H9 (cell line): ENCODE measurements around the gene ENO1. TPM values are rescaled to one million over a fixed set of nuclear protein-coding genes. Genes with fewer than 3 reads are reported as not detected.

Source experiments
- DNase-seq: peaks from one replicate; pipeline ENCODE4 v3.0.0-alpha.2; 2017
- H2AFZ ChIP-seq: one replicate; pipeline ENCODE4 v1.6.1; 2013; ENCODE audit warnings: mild to moderate bottlenecking, low read length, control low read depth, moderate library complexity
- H2AK5ac ChIP-seq: 2 replicates; pipeline ENCODE4 v1.6.1; 2013; ENCODE audit warnings: low read length, control low read depth, mixed read lengths; ENCODE audit not compliant: insufficient read length
- H2BK120ac ChIP-seq: one replicate; pipeline ENCODE4 v1.6.1; 2013; ENCODE audit warnings: low read depth, mild to moderate bottlenecking, low read length, control low read depth, inconsistent platforms; ENCODE audit not compliant: poor library complexity, severe bottlenecking
- H2BK12ac ChIP-seq: 2 replicates; pipeline ENCODE4 v1.6.1; 2013; ENCODE audit warnings: low read length, control low read depth, mixed read lengths, low read depth; ENCODE audit not compliant: insufficient read length
- H2BK15ac ChIP-seq: 2 replicates; pipeline ENCODE4 v1.6.1; 2013; ENCODE audit warnings: low read depth, low read length, control low read depth
- H2BK20ac ChIP-seq: one replicate; pipeline ENCODE4 v1.6.1; 2013; ENCODE audit warnings: low read depth, mild to moderate bottlenecking, low read length, control low read depth, inconsistent platforms; ENCODE audit not compliant: poor library complexity, severe bottlenecking
- H2BK5ac ChIP-seq: 2 replicates; pipeline ENCODE4 v1.6.1; 2013; ENCODE audit warnings: low read length, control low read depth, mixed read lengths; ENCODE audit not compliant: insufficient read length
- H3K14ac ChIP-seq: 2 replicates; pipeline ENCODE4 v1.6.1; 2013; ENCODE audit warnings: low read length, control low read depth; ENCODE audit not compliant: insufficient read depth
- H3K18ac ChIP-seq: 2 replicates; pipeline ENCODE4 v1.6.1; 2013; ENCODE audit warnings: low read depth, mild to moderate bottlenecking, mixed read lengths, low read length, control low read depth; ENCODE audit not compliant: insufficient read length
- H3K23ac ChIP-seq: 2 replicates; pipeline ENCODE4 v1.6.1; 2013; ENCODE audit warnings: low read length, control low read depth, mixed read lengths, low read depth; ENCODE audit not compliant: insufficient read length
- H3K23me2 ChIP-seq: 2 replicates; pipeline ENCODE4 v1.6.1; 2013; ENCODE audit warnings: low read depth, mild to moderate bottlenecking, mixed read lengths, low read length, control low read depth; ENCODE audit not compliant: insufficient read length, poor library complexity, severe bottlenecking
- H3K27ac ChIP-seq: 2 replicates; pipeline ENCODE4 v1.5.1; 2013; ENCODE audit warnings: low read length, control low read depth, mixed read lengths, low read depth; ENCODE audit not compliant: insufficient read length
- H3K27me3 ChIP-seq: 2 replicates; pipeline ENCODE4 v1.6.1; 2013; ENCODE audit warnings: low read length, control low read depth, inconsistent platforms; ENCODE audit not compliant: insufficient read depth
- H3K4ac ChIP-seq: 2 replicates; pipeline ENCODE4 v1.6.1; 2013; ENCODE audit warnings: low read depth, mild to moderate bottlenecking, control low read depth, inconsistent platforms, low read length, moderate library complexity
- H3K4me1 ChIP-seq: 2 replicates; pipeline ENCODE4 v1.6.1; 2013; ENCODE audit warnings: low read length, control low read depth, inconsistent platforms; ENCODE audit not compliant: insufficient read depth
- H3K4me2 ChIP-seq: 2 replicates; pipeline ENCODE4 v1.6.1; 2013; ENCODE audit warnings: low read length, control low read depth, mixed read lengths; ENCODE audit not compliant: insufficient read length, insufficient read depth
- H3K56ac ChIP-seq: 2 replicates; pipeline ENCODE4 v1.6.1; 2013; ENCODE audit warnings: low read depth, mild to moderate bottlenecking, mixed read lengths, low read length, control low read depth; ENCODE audit not compliant: insufficient read length
- H3K79me1 ChIP-seq: 2 replicates; pipeline ENCODE4 v1.6.1; 2013; ENCODE audit warnings: low read depth, mild to moderate bottlenecking, moderate library complexity, low read length, control low read depth, inconsistent platforms; ENCODE audit not compliant: insufficient read depth, poor library complexity, severe bottlenecking
- H3K79me2 ChIP-seq: 2 replicates; pipeline ENCODE4 v1.6.1; 2013; ENCODE audit warnings: low read length, control low read depth, inconsistent platforms; ENCODE audit not compliant: insufficient read depth
- H3K9ac ChIP-seq: 2 replicates; pipeline ENCODE4 v1.6.1; 2013; ENCODE audit warnings: low read length, control low read depth, mixed read lengths; ENCODE audit not compliant: insufficient read length; ENCODE audit errors: extremely low read depth
- H3K9me3 ChIP-seq: one replicate; pipeline ENCODE4 v1.6.1; 2013; ENCODE audit warnings: low read depth, low read length, inconsistent platforms; ENCODE audit not compliant: control insufficient read depth
- H3T11ph ChIP-seq: one replicate; pipeline ENCODE4 v1.6.1; 2013; ENCODE audit warnings: mild to moderate bottlenecking, low read length, control low read depth, inconsistent platforms
- H4K20me1 ChIP-seq: one replicate; pipeline ENCODE4 v1.6.1; 2013; ENCODE audit not compliant: control insufficient read depth, insufficient read length, insufficient read depth
- H4K5ac ChIP-seq: 2 replicates; pipeline ENCODE4 v1.6.1; 2013; ENCODE audit warnings: low read depth, mild to moderate bottlenecking, mixed read lengths, low read length, control low read depth; ENCODE audit not compliant: insufficient read length
- H4K8ac ChIP-seq: replicated peaks from 2 replicates; pipeline ENCODE4 v1.6.1; 2013; ENCODE audit warnings: low read length, control low read depth, mixed read lengths, low read depth; ENCODE audit not compliant: insufficient read length
- H4K91ac ChIP-seq: 2 replicates; pipeline ENCODE4 v1.6.1; 2013; ENCODE audit warnings: low read depth, mild to moderate bottlenecking, moderate library complexity, mixed read lengths, low read length, control low read depth; ENCODE audit not compliant: insufficient read length
- H3K27ac Mint-ChIP-seq, 3 experiments: 2 replicates in 2 of 3; 3 replicates in 1 of 3; pipeline ENCODE4 v1.8.0; 2020 to 2021; ENCODE audit warnings: mixed read lengths in 3 of 3, mild to moderate bottlenecking in 1 of 3, moderate library complexity in 1 of 3
- H3K27me3 Mint-ChIP-seq: 2 replicates; pipeline ENCODE4 v1.8.0; 2021; ENCODE audit warnings: low read depth, mild to moderate bottlenecking, moderate library complexity, mixed read lengths
- H3K36me3 Mint-ChIP-seq, 3 experiments: 2 replicates in 2 of 3; 3 replicates in 1 of 3; pipeline ENCODE4 v1.8.0; 2020 to 2021; ENCODE audit warnings: low read depth in 3 of 3, mixed read lengths in 3 of 3; ENCODE audit not compliant: insufficient read depth in 1 of 3
- H3K4me1 Mint-ChIP-seq, 2 experiments: 2 replicates each; pipeline ENCODE4 v1.8.0; 2020; ENCODE audit warnings: mixed read lengths in 2 of 2
- H3K4me3 Mint-ChIP-seq, 2 experiments: 2 replicates in 1 of 2; 3 replicates in 1 of 2; pipeline ENCODE4 v1.8.0; 2020 to 2021; ENCODE audit warnings: mild to moderate bottlenecking in 2 of 2, mixed read lengths in 2 of 2, moderate library complexity in 1 of 2
- H3K9me3 Mint-ChIP-seq, 2 experiments: 2 replicates in 1 of 2; 3 replicates in 1 of 2; pipeline ENCODE4 v1.8.0; 2020; ENCODE audit warnings: mild to moderate bottlenecking in 2 of 2, mixed read lengths in 2 of 2, moderate library complexity in 1 of 2
- CTCF ChIP-seq: fragments of 200-600 bp; sonication (generic); conservative IDR thresholded peaks from 3 replicates; pipeline ENCODE4 v1.8.0; 2021; ENCODE audit warnings: antibody characterized with exemption, mild to moderate bottlenecking
- WGBS: extraction: QIAGEN DNeasy Blood & Tissue Kit; methylation state at CpG from one replicate; pipeline ENCODE4 v1.1.7; 2013; ENCODE audit warnings: missing lambda C conversion rate, low lambda C conversion rate, mixed read lengths; ENCODE audit not compliant: insufficient read length; ENCODE audit errors: extremely low coverage; 5-methylcytosine and 5-hydroxymethylcytosine counted together
- total RNA-seq: library from RNA; stranded (reverse); gene quantifications from 2 replicates; pipeline ENCODE4 v1.2.1, GENCODE V29; 2021

Gene ENO1
- total RNA-seq, 1 experiment from 2014 or later, result 1,781 TPM

GRCh38 chr1:8876087-8876486 is 2.4 kb downstream of the ENO1 start:
- Histone ChIP-seq H2AFZ (no peak overlapping the region), H3K79me1 (peaks cover 11% of the 10 kb centered on the region), H2BK20ac (no peak overlapping the region), H3K27me3 (no peaks in the 10 kb centered on the region), H3K4ac (no peak overlapping the region), H3K4me2 (peak overlapping the region; percentile 48), H3K79me2 (peaks cover 31% of the 10 kb centered on the region), H3K4me1 (peaks cover 14% of the 10 kb centered on the region; the same call in 1 of the 2 replicates), H3K18ac (no peak overlapping the region), H2AK5ac (no peak overlapping the region), H4K8ac (no peak overlapping the region), H2BK12ac (no peak overlapping the region), H3K23ac (no peak overlapping the region), H4K20me1 (no peaks in the 10 kb centered on the region), H3K56ac (no peak overlapping the region), H4K91ac (no peak overlapping the region), H3K27ac (no peak overlapping the region), H3K23me2 (no peaks in the 10 kb centered on the region), H4K5ac (no peak overlapping the region), H2BK120ac (no peak overlapping the region), H3T11ph (no peak overlapping the region), H3K9ac (no peak overlapping the region), H3K9me3 (no peaks in the 10 kb centered on the region), H2BK15ac (no peak overlapping the region), H2BK5ac (no peak overlapping the region), H3K14ac (no peak overlapping the region)
- DNase-seq, result no peak
- peak overlapping the region in 2 of 3 experiments; percentile 81 to 97; a peak in 3 of 7 replicates for H3K27ac Mint-ChIP-seq
- peaks cover 0 to 2% of the 10 kb centered on the region in 2 experiments; a peak in 2 of 5 replicates for H3K9me3 Mint-ChIP-seq
- H3K36me3 Mint-ChIP-seq, result peaks cover 57 to 72% (median 64%) of the 10 kb centered on the region in 3 experiments
- no peak for TF ChIP-seq CTCF
- H3K4me1 Mint-ChIP-seq, result peaks cover 61 to 68% of the 10 kb centered on the region in 2 experiments
- whole genome bisulfite sequencing, result no CpG with 5 or more reads among the region's 3 CpGs
- H3K4me3 Mint-ChIP-seq, result peak overlapping the region; percentile 97 to 98
- H3K27me3 Mint-ChIP-seq, result peaks cover 6% of the 10 kb centered on the region
